B cell (primary cell): Measurements from ENCODE around the gene IFNA1. TPM values are rescaled to one million over a fixed set of nuclear protein-coding genes. Genes with fewer than 3 reads are reported as not detected.

Source experiments
- ATAC-seq: fragments of 200-7000 bp; cut with Tn5 transposase; one replicate; pipeline ENCODE4 v1.10.0; 2021; ENCODE audit warnings: low read depth, mild to moderate bottlenecking, moderate number of reproducible peaks, moderate library complexity
- CTCF ChIA-PET: fragments of 350-600 bp; sonication (Branson Sonifier 250); formaldehyde crosslinking; loops from one replicate; lab custom pipeline; 2021; ENCODE audit warnings: antibody characterized with exemption, inconsistent platforms; lab: Charles Lee
- POLR2A ChIA-PET: fragments of 350-600 bp; sonication (Branson Sonifier 250); formaldehyde crosslinking; loops from one replicate; lab custom pipeline; 2021; ENCODE audit warnings: antibody characterized with exemption; lab: Charles Lee
- DNase-seq: peaks from one replicate; pipeline ENCODE4 v3.0.0; 2013
- H2AFZ ChIP-seq: 2 replicates; pipeline ENCODE4 v1.6.1; 2012; ENCODE audit warnings: mild to moderate bottlenecking, low read depth, low read length; ENCODE audit not compliant: insufficient read depth, poor library complexity, severe bottlenecking
- H3K27ac ChIP-seq, 2 donors: 1 replicate in 1 of 2; 2 replicates in 1 of 2; pipeline ENCODE4 v1.5.1; 2012 to 2013; ENCODE audit warnings: low read length in 2 of 2, mild to moderate bottlenecking in 2 of 2, moderate library complexity in 1 of 2
- H3K27me3 ChIP-seq, 4 experiments: fragments of 200-600 bp in 1 of 4; sonication (generic) in 1 of 4; replicated peaks in 1 of 4; 1 replicate in 2 of 4; 2 replicates in 2 of 4; pipeline versions ENCODE4 v1.6.1 to v1.7.0; 2013 to 2016; ENCODE audit warnings: low read length in 3 of 4, mild to moderate bottlenecking in 2 of 4, mixed read lengths in 1 of 4, moderate library complexity in 1 of 4; ENCODE audit not compliant: insufficient read depth in 4 of 4, control insufficient read depth in 3 of 4; ENCODE audit errors: control extremely low read depth in 1 of 4
- H3K36me3 ChIP-seq, 2 experiments: replicated peaks in 1 of 2; 1 replicate in 1 of 2; 2 replicates in 1 of 2; pipeline versions ENCODE4 v1.6.1 to v1.7.1; 2013; ENCODE audit warnings: low read length in 1 of 2; ENCODE audit not compliant: insufficient read depth in 2 of 2, control insufficient read depth in 1 of 2; ENCODE audit errors: control extremely low read depth in 1 of 2, extremely low read depth in 1 of 2
- H3K4me1 ChIP-seq, 2 donors: fragments of 200-600 bp in 1 of 2; sonication (generic) in 1 of 2; 1 replicate in 1 of 2; 2 replicates in 1 of 2; pipeline versions ENCODE4 v1.5.1 to v1.6.1; 2013 to 2017; ENCODE audit warnings: low read length in 2 of 2; ENCODE audit not compliant: control insufficient read depth in 2 of 2, insufficient read depth in 2 of 2
- H3K4me2 ChIP-seq: replicated peaks from 2 replicates; pipeline ENCODE3; 2012; ENCODE audit warnings: mild to moderate bottlenecking, low read depth, low read length; ENCODE audit not compliant: poor library complexity, severe bottlenecking
- H3K4me3 ChIP-seq, 5 experiments: fragments of 200-600 bp in 1 of 5; sonication (generic) in 1 of 5; 1 replicate in 3 of 5; 2 replicates in 2 of 5; pipeline versions ENCODE4 v1.5.1 to v1.7.0; 2011 to 2016; ENCODE audit warnings: low read length in 4 of 5, mild to moderate bottlenecking in 4 of 5, low read depth in 2 of 5, control low read depth in 1 of 5, moderate library complexity in 1 of 5; ENCODE audit not compliant: insufficient read depth in 1 of 5; ENCODE audit errors: control extremely low read depth in 1 of 5, extremely low read depth in 1 of 5
- H3K79me2 ChIP-seq: fragments of 200-600 bp; sonication (generic); one replicate; pipeline ENCODE4 v1.6.0; 2016; ENCODE audit warnings: low read length; ENCODE audit not compliant: control insufficient read depth, insufficient read depth
- H3K9ac ChIP-seq: fragments of 200-600 bp; sonication (generic); 2 replicates; pipeline ENCODE4 v1.6.1; 2017; ENCODE audit warnings: mild to moderate bottlenecking, low read length, moderate library complexity
- H3K9me3 ChIP-seq, 3 donors: one replicate each; pipeline versions ENCODE4 v1.6.1 to v1.7.1; 2013; ENCODE audit warnings: low read length in 2 of 3; ENCODE audit not compliant: control insufficient read depth in 2 of 3, insufficient read depth in 1 of 3; ENCODE audit errors: control extremely low read depth in 1 of 3
- H4K20me1 ChIP-seq: 2 replicates; pipeline ENCODE4 v1.6.0; 2012; ENCODE audit warnings: mild to moderate bottlenecking, low read length; ENCODE audit not compliant: insufficient read depth, control insufficient read depth, poor library complexity, severe bottlenecking
- H3K27ac Mint-ChIP-seq: one replicate; pipeline ENCODE4 v1.8.0; 2021; ENCODE audit warnings: mixed read lengths
- H3K27me3 Mint-ChIP-seq: one replicate; pipeline ENCODE4 v1.8.0; 2021; ENCODE audit warnings: mixed read lengths
- H3K4me1 Mint-ChIP-seq: one replicate; pipeline ENCODE4 v1.8.0; 2021; ENCODE audit warnings: mixed read lengths
- H3K4me3 Mint-ChIP-seq: one replicate; pipeline ENCODE4 v1.8.0; 2021; ENCODE audit warnings: mixed read lengths
- H3K9me3 Mint-ChIP-seq: one replicate; pipeline ENCODE4 v1.8.0; 2022; ENCODE audit warnings: mixed read lengths; ENCODE audit not compliant: insufficient read depth
- CTCF ChIP-seq: fragments of 200-600 bp; IDR thresholded peaks from one replicate; pipeline ENCODE4 v1.8.0; 2022; ENCODE audit warnings: antibody characterized with exemption, mild to moderate bottlenecking
- EZH2 ChIP-seq: IDR thresholded peaks from 2 replicates; pipeline ENCODE4 v1.6.1; 2012; ENCODE audit warnings: borderline replicate concordance, low read depth, mild to moderate bottlenecking, moderate library complexity, low read length; ENCODE audit not compliant: insufficient read depth, poor library complexity, severe bottlenecking
- WGBS: methylation state at CpG from one replicate; pipeline ENCODE4 v1.1.5; 2013; ENCODE audit warnings: missing lambda C conversion rate; ENCODE audit not compliant: insufficient coverage; 5-methylcytosine and 5-hydroxymethylcytosine counted together
- intact Hi-C: fragments of 100-400 bp; cut with micrococcal nuclease; formaldehyde crosslinking; loops from one replicate; pipeline ENCODE4 v1.10.0; 2022
- polyA plus RNA-seq: library from polyadenylated mRNA; depleted of rRNA; stranded (reverse); fragments of >200 nt; gene quantifications from 2 replicates; pipeline ENCODE4 v1.2.3, GENCODE V29; 2012
- total RNA-seq, 2 donors: library from RNA; stranded (reverse); fragments of 120-200 nt in 1 of 2; gene quantifications; 1 replicate in 1 of 2; 2 replicates in 1 of 2; pipeline versions ENCODE4 v1.2.3 to v1.2.4, GENCODE V29; 2013 to 2022

The IFNA1 gene
- total and polyA plus RNA-seq, 2 donors (not counting 1 experiment from before 2014, with no cell fraction given) = not detected

GRCh38 chr9:21395778-21396717, 44.2 kb upstream of the IFNA1 start:
- intact Hi-C loops = loop anchor here (1.0 to 5.0 kb wide), 4 partner anchors 13 to 70 kb away; partner anchors contain the start of gene KLHL9
- peak; percentile 87 for TF ChIP-seq CTCF
- no peak for TF ChIP-seq EZH2
- Mint-ChIP-seq H3K4me3 (peak overlapping the region; percentile 68), H3K4me1 (peaks cover 18% of the 10 kb centered on the region), H3K27ac (no peak overlapping the region), H3K9me3 (no peaks in the 10 kb centered on the region), H3K27me3 (peaks cover 69% of the 10 kb centered on the region)
- Histone ChIP-seq H3K4me2 (peak overlapping the region; percentile 79), H3K4me1 (peaks cover 8 to 11% of the 10 kb centered on the region in 2 donors), H3K9me3 (peaks cover 0 to 4% (median 0%) of the 10 kb centered on the region in 3 donors), H2AFZ (peak overlapping the region; percentile 70), H3K36me3 (no peaks in the 10 kb centered on the region), H3K9ac (peak overlapping the region; percentile 60), H4K20me1 (no peaks in the 10 kb centered on the region), H3K79me2 (no peaks in the 10 kb centered on the region), H3K27ac (no peak overlapping the region), H3K4me3 (peak overlapping the region in 4 of 5 experiments; percentile 22 to 52 (median 32)), H3K27me3 (peaks cover 3 to 57% (median 37%) of the 10 kb centered on the region in 4 experiments)
- WGBS = 3% methylated on average over 34 of the region's 40 CpGs
- CTCF ChIA-PET = interaction anchor here (0.6 to 7.2 kb wide), 37 partner anchors 9 to 849 kb away, joined by 3 to 159 read pairs (median 6); partner anchors contain the start of genes IFNA2, IFNA8 and KLHL9
- POLR2A ChIA-PET = no interaction called here
- DNase-seq (peak; percentile 74), ATAC-seq (peak; percentile 52)
